Uterus (tissue), 4 donors: Measurements from ENCODE around the gene ARPIN. TPM values are rescaled to one million over a fixed set of nuclear protein-coding genes. Genes with fewer than 3 reads are reported as not detected.

Source experiments
- DNase-seq, 2 donors: peaks; one replicate each; pipeline ENCODE4 v3.0.0-alpha.2; 2019 to 2020
- H3K27ac ChIP-seq, 2 donors: fragments of 200-600 bp; sonication (generic); 1 replicate in 1 of 2; 2 replicates in 1 of 2; pipeline ENCODE4 v1.5.1; 2016 to 2018
- H3K27me3 ChIP-seq, 2 donors: fragments of 200-600 bp; sonication (generic); one replicate each; pipeline ENCODE4 v1.5.1; 2018 to 2019; ENCODE audit warnings: control low read depth in 1 of 2
- H3K36me3 ChIP-seq, 2 donors: fragments of 200-600 bp; sonication (generic); one replicate each; pipeline ENCODE4 v1.5.1; 2019; ENCODE audit warnings: control low read depth in 1 of 2
- H3K4me1 ChIP-seq, 2 donors: fragments of 200-600 bp; sonication (generic); one replicate each; pipeline ENCODE4 v1.5.1; 2018 to 2019; ENCODE audit warnings: control low read depth in 1 of 2
- H3K4me3 ChIP-seq, 2 donors: fragments of 200-600 bp; sonication (generic); 1 replicate in 1 of 2; 2 replicates in 1 of 2; pipeline ENCODE4 v1.5.1; 2018 to 2019; ENCODE audit warnings: mild to moderate bottlenecking in 1 of 2
- H3K9me3 ChIP-seq, 2 donors: fragments of 200-600 bp; sonication (generic); one replicate each; pipeline ENCODE4 v1.5.1; 2019; ENCODE audit warnings: control low read depth in 1 of 2
- POLR2A ChIP-seq, 2 donors: fragments of 450-650 bp; IDR thresholded peaks; one replicate each; pipeline ENCODE4 v1.6.1; 2016; ENCODE audit warnings: antibody characterized with exemption in 2 of 2, mild to moderate bottlenecking in 1 of 2, moderate library complexity in 1 of 2
- intact Hi-C: fragments of 100-400 bp; cut with DNase I; formaldehyde crosslinking; loops from one replicate; pipeline ENCODE4 v1.15.1; 2023; ENCODE audit warnings: low total_unique reads
- total RNA-seq, 4 donors: library from RNA; depleted of rRNA in 3 of 4; stranded (reverse); fragments of >200 nt in 3 of 4; gene quantifications; one replicate each; pipeline versions ENCODE4 v1.1.0 to v1.2.4, GENCODE V29; 2014 to 2023
- TF ChIP-seq, protein P1 (sequence below), 4 experiments: fragments of 200-600 bp in 2 of 4; fragments of 450-650 bp in 2 of 4; sonication (generic) in 2 of 4; IDR thresholded peaks; one replicate each; pipeline ENCODE4 v1.5.1; 2016 to 2019; ENCODE audit warnings: antibody characterized with exemption in 4 of 4, mild to moderate bottlenecking in 2 of 4, moderate library complexity in 1 of 4
- donor health status: DM: yes; HTN: yes; CAD: no.

The ARPIN gene
- total RNA-seq, 4 donors from 2014 or later: 8.2 to 32.8 (median 20.7) TPM

GRCh38 chr15:89903015-89903857, 9.5 kb downstream of the ARPIN start:
- Histone ChIP-seq H3K36me3 (no peaks in the 10 kb centered on the region), H3K9me3 (no peaks in the 10 kb centered on the region), H3K4me1 (no peaks in the 10 kb centered on the region), H3K27me3 (no peaks in the 10 kb centered on the region), H3K4me3 (no peak overlapping the region), H3K27ac (no peak overlapping the region)
- DNase-seq: no peak
- intact Hi-C loops: no loop called here
- TF ChIP-seq, protein P1, sequence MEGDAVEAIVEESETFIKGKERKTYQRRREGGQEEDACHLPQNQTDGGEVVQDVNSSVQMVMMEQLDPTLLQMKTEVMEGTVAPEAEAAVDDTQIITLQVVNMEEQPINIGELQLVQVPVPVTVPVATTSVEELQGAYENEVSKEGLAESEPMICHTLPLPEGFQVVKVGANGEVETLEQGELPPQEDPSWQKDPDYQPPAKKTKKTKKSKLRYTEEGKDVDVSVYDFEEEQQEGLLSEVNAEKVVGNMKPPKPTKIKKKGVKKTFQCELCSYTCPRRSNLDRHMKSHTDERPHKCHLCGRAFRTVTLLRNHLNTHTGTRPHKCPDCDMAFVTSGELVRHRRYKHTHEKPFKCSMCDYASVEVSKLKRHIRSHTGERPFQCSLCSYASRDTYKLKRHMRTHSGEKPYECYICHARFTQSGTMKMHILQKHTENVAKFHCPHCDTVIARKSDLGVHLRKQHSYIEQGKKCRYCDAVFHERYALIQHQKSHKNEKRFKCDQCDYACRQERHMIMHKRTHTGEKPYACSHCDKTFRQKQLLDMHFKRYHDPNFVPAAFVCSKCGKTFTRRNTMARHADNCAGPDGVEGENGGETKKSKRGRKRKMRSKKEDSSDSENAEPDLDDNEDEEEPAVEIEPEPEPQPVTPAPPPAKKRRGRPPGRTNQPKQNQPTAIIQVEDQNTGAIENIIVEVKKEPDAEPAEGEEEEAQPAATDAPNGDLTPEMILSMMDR (IDR thresholded peaks at IDR 0.05): no peak
- no peak for TF ChIP-seq POLR2A (IDR thresholded peaks at IDR 0.05)

- Histone ChIP-seq H3K27me3 (no peaks in the 10 kb centered on the region), H3K36me3 (no peaks in the 10 kb centered on the region), H3K27ac (no peak overlapping the region), H3K4me3 (no peak overlapping the region), H3K9me3 (no peaks in the 10 kb centered on the region), H3K4me1 (no peaks in the 10 kb centered on the region)
- intact Hi-C loops: no loop called here
- no peak for DNase-seq
- no peak for TF ChIP-seq POLR2A (IDR thresholded peaks at IDR 0.05)
- TF ChIP-seq, protein P1 (IDR thresholded peaks at IDR 0.05): no peak
Measured at GRCh38 chr15:89900849-89901248, 11.9 kb downstream of the ARPIN start.

GRCh38 chr15:89899951-89900567, 12.7 kb downstream of the ARPIN start:
- Histone ChIP-seq H3K36me3 (no peaks in the 10 kb centered on the region), H3K27ac (no peak overlapping the region), H3K27me3 (no peaks in the 10 kb centered on the region), H3K4me3 (no peak overlapping the region), H3K4me1 (no peaks in the 10 kb centered on the region), H3K9me3 (no peaks in the 10 kb centered on the region)
- TF ChIP-seq, protein P1 (IDR thresholded peaks at IDR 0.05): no peak
- no peak for TF ChIP-seq POLR2A (IDR thresholded peaks at IDR 0.05)
- DNase-seq: no peak
- intact Hi-C loops: loop anchor here (10.0 kb wide), 1 partner anchor 175 kb away; no protein-coding TSS in a partner anchor

- Histone ChIP-seq H3K27ac (no peak overlapping the region), H3K4me3 (no peak overlapping the region), H3K36me3 (no peaks in the 10 kb centered on the region), H3K27me3 (no peaks in the 10 kb centered on the region), H3K4me1 (no peaks in the 10 kb centered on the region), H3K9me3 (no peaks in the 10 kb centered on the region)
- TF ChIP-seq, protein P1 (IDR thresholded peaks at IDR 0.05): no peak
- no peak for TF ChIP-seq POLR2A (IDR thresholded peaks at IDR 0.05)
- DNase-seq: no peak
- intact Hi-C loops: loop anchor here (10.0 kb wide), 1 partner anchor 175 kb away; no protein-coding TSS in a partner anchor
Measured at GRCh38 chr15:89899295-89899945, 13.3 kb downstream of the ARPIN start.
